GM23338 (cell line): ENCODE results near the gene ZNF678. TPM values are rescaled to one million over a fixed set of nuclear protein-coding genes. Genes with fewer than 3 reads are reported as not detected.

Source experiments
- ATAC-seq: fragments of 200-7000 bp; cut with Tn5 transposase; 3 replicates; pipeline ENCODE4 v1.9.1; 2020
- DNase-seq: peaks from one replicate; pipeline ENCODE4 v3.0.0-alpha.2; 2015; ENCODE audit warnings: low spot score
- H2AFZ ChIP-seq: fragments of 200-600 bp; sonication (generic); 2 replicates; pipeline ENCODE4 v1.8.0; 2016; ENCODE audit warnings: antibody characterized with exemption, mild to moderate bottlenecking, moderate library complexity
- H3F3A ChIP-seq: fragments of 200-600 bp; sonication (generic); replicated peaks from 2 replicates; pipeline ENCODE4 v1.8.0; 2017; ENCODE audit warnings: antibody characterized with exemption, mixed run types, low read depth
- H3K27ac ChIP-seq: fragments of 200-600 bp; sonication (generic); 2 replicates; pipeline ENCODE4 v1.6.1; 2016; ENCODE audit warnings: low read depth
- H3K27me3 ChIP-seq: fragments of 200-600 bp; sonication (generic); 2 replicates; pipeline ENCODE4 v1.8.0; 2016; ENCODE audit warnings: mild to moderate bottlenecking, mixed run types, moderate library complexity; ENCODE audit not compliant: insufficient read depth
- H3K36me3 ChIP-seq: fragments of 200-600 bp; sonication (generic); 2 replicates; pipeline ENCODE4 v1.8.0; 2016; ENCODE audit warnings: mild to moderate bottlenecking; ENCODE audit not compliant: insufficient read depth
- H3K4me1 ChIP-seq: fragments of 200-600 bp; sonication (generic); 2 replicates; pipeline ENCODE4 v1.8.0; 2016; ENCODE audit warnings: mild to moderate bottlenecking, moderate library complexity; ENCODE audit not compliant: insufficient read depth
- H3K4me2 ChIP-seq: fragments of 200-600 bp; sonication (generic); 2 replicates; pipeline ENCODE4 v1.7.1; 2017; ENCODE audit warnings: mixed run types
- H3K4me3 ChIP-seq: fragments of 200-600 bp; sonication (generic); 2 replicates; pipeline ENCODE4 v1.6.1; 2016; ENCODE audit warnings: mixed run types
- H3K79me2 ChIP-seq: fragments of 200-600 bp; sonication (generic); replicated peaks from 2 replicates; pipeline ENCODE4 v1.8.0; 2017; ENCODE audit warnings: mild to moderate bottlenecking; ENCODE audit not compliant: insufficient read depth
- H3K9me2 ChIP-seq: fragments of 200-600 bp; sonication (generic); 2 replicates; pipeline ENCODE4 v1.8.0; 2017; ENCODE audit not compliant: insufficient read depth
- H4K20me1 ChIP-seq: fragments of 200-600 bp; sonication (generic); replicated peaks from 2 replicates; pipeline ENCODE4 v1.8.0; 2017; ENCODE audit warnings: mild to moderate bottlenecking; ENCODE audit not compliant: insufficient read depth
- H3K27ac Mint-ChIP-seq: 2 replicates; pipeline ENCODE4 v1.8.0; 2020; ENCODE audit warnings: inconsistent platforms, mild to moderate bottlenecking, moderate library complexity, mixed read lengths
- H3K27me3 Mint-ChIP-seq: 3 replicates; pipeline ENCODE4 v1.8.0; 2022; ENCODE audit warnings: low read depth, mild to moderate bottlenecking, moderate library complexity, mixed read lengths, inconsistent platforms; ENCODE audit not compliant: insufficient read depth, poor library complexity
- H3K36me3 Mint-ChIP-seq: 3 replicates; pipeline ENCODE4 v1.8.0; 2021; ENCODE audit warnings: low read depth, mild to moderate bottlenecking, inconsistent platforms, moderate library complexity, mixed read lengths
- H3K4me1 Mint-ChIP-seq: 3 replicates; pipeline ENCODE4 v1.8.0; 2020; ENCODE audit warnings: mild to moderate bottlenecking, inconsistent platforms, mixed read lengths
- H3K4me3 Mint-ChIP-seq: 3 replicates; pipeline ENCODE4 v1.8.0; 2021; ENCODE audit warnings: moderate library complexity, mild to moderate bottlenecking, inconsistent platforms, mixed read lengths
- H3K9me3 Mint-ChIP-seq: 3 replicates; pipeline ENCODE4 v1.8.0; 2020; ENCODE audit warnings: moderate library complexity, mild to moderate bottlenecking, inconsistent platforms, mixed read lengths
- CREB1 ChIP-seq: fragments of 250-450 bp; sonication (Bioruptor Pico); IDR thresholded peaks from 2 replicates; pipeline ENCODE4 v1.5.0; 2020; ENCODE audit warnings: low read depth, mild to moderate bottlenecking, moderate library complexity
- CTCF ChIP-seq, 2 experiments: fragments of 200-600 bp in 1 of 2; sonication (generic) in 1 of 2; conservative IDR thresholded peaks; 2 replicates each; pipeline versions ENCODE4 v1.5.1 to v1.6.1; 2016 to 2017; ENCODE audit warnings: antibody characterized with exemption in 2 of 2, low read depth in 2 of 2, mild to moderate bottlenecking in 2 of 2, moderate library complexity in 1 of 2
- EZH2 ChIP-seq: fragments of 200-600 bp; sonication (generic); IDR thresholded peaks from one replicate; pipeline ENCODE4 v1.8.0; 2017; ENCODE audit warnings: antibody characterized with exemption, mild to moderate bottlenecking, low read depth; ENCODE audit not compliant: unreplicated experiment
- JUNB ChIP-seq: IDR thresholded peaks from one replicate; pipeline ENCODE4 v1.6.1; 2016; ENCODE audit warnings: antibody characterized with exemption; ENCODE audit not compliant: unreplicated experiment
- POLR2AphosphoS5 ChIP-seq: IDR thresholded peaks from 2 replicates; pipeline ENCODE4 v1.6.1; 2016; ENCODE audit warnings: antibody characterized with exemption, low read depth
- REST ChIP-seq: IDR thresholded peaks from one replicate; pipeline ENCODE4 v1.6.1; 2018; ENCODE audit warnings: antibody characterized with exemption; ENCODE audit not compliant: unreplicated experiment
- ZNF462 ChIP-seq: fragments of 250-450 bp; sonication (Bioruptor Pico); IDR thresholded peaks from 2 replicates; pipeline ENCODE4 v1.5.0; 2020; ENCODE audit warnings: mild to moderate bottlenecking, moderate library complexity
- polyA plus RNA-seq: library from polyadenylated mRNA; unstranded; fragments of >200 nt; fragmentation: Nextera tagmentation; extraction: Ambion mirVana; gene quantifications from 2 replicates; pipeline ENCODE4 v1.2.1, GENCODE V29; 2016
- total RNA-seq: library from RNA; depleted of rRNA; stranded (reverse); fragments of >200 nt; shearing (Covaris generic); gene quantifications from 2 replicates; pipeline ENCODE4 v1.2.3, GENCODE V29; 2014

The ZNF678 gene
- total and polyA plus RNA-seq, 2 experiments from 2014 or later: 8.6 to 60.0 TPM

- Histone ChIP-seq H3K27me3 (no peaks in the 10 kb centered on the region), H3K4me3 (no peak overlapping the region; the same call in 1 of the 2 replicates), H3F3A (peaks cover 8% of the 10 kb centered on the region), H4K20me1 (no peaks in the 10 kb centered on the region), H3K4me2 (no peak overlapping the region), H3K27ac (no peak overlapping the region), H3K36me3 (peaks cover 75% of the 10 kb centered on the region), H3K79me2 (peaks cover 10% of the 10 kb centered on the region; the same call in 1 of the 2 replicates), H2AFZ (no peak overlapping the region), H3K4me1 (no peaks in the 10 kb centered on the region), H3K9me2 (no peaks in the 10 kb centered on the region)
- Mint-ChIP-seq H3K4me1 (no peaks in the 10 kb centered on the region), H3K9me3 (peaks cover 94% of the 10 kb centered on the region), H3K4me3 (no peak overlapping the region), H3K36me3 (peaks cover 92% of the 10 kb centered on the region), H3K27ac (no peak overlapping the region), H3K27me3 (peaks cover 9% of the 10 kb centered on the region)
- ATAC-seq (no peak), DNase-seq (no peak)
- TF ChIP-seq ZNF462 (CRISPR knock-in tag): no peak
- no peak for TF ChIP-seq CTCF (conservative IDR thresholded peaks at IDR 0.05; ENCODE audit: low read depth in 2 of 2)
- no peak for TF ChIP-seq JUNB
- TF ChIP-seq CREB1 (CRISPR knock-in tag): no peak
- no peak for TF ChIP-seq POLR2AphosphoS5
- no peak for TF ChIP-seq REST
- TF ChIP-seq EZH2: no peak
These were observed 91.7 kb downstream of the ZNF678 start for GRCh38 chr1:227654858-227655752.
